ENCODE measurements around the gene PVR. TPM values are rescaled to one million over a fixed set of nuclear protein-coding genes. Genes with fewer than 3 reads are reported as not detected.
A peak's percentile ranks its signal among the peaks of the same experiment; 100 is the strongest.

The PVR gene
- total RNA-seq, 2 experiments from 2014 or later: 8.9 to 9.8 TPM

GRCh38 chr19:44640518-44640917 lies 3.2 kb upstream of the PVR start:
- no peak for DNase-seq
- CTCF ChIA-PET: interaction anchor here (0.8 kb wide), 1 partner anchor 14 kb away, joined by 3 read pairs; no protein-coding TSS in a partner anchor
- H3K27ac Mint-ChIP-seq: no peak overlapping the region
- no peaks in the 10 kb centered on the region for H3K9me3 Mint-ChIP-seq
- H3K27me3 Mint-ChIP-seq (ENCODE audit: low read depth): peaks cover 6% of the 10 kb centered on the region
- H3K4me3 Mint-ChIP-seq: no peak overlapping the region
- intact Hi-C loops (cut with micrococcal nuclease): no loop called here
- H3K36me3 Mint-ChIP-seq (ENCODE audit: low read depth): no peaks in the 10 kb centered on the region
- peaks cover 2% of the 10 kb centered on the region for H3K4me1 Mint-ChIP-seq (ENCODE audit: low read depth)

GRCh38 chr19:44641501-44642265 lies 2.0 kb upstream of the PVR start:
- Mint-ChIP-seq H3K27ac (no peak overlapping the region), H3K4me3 (no peak overlapping the region), H3K4me1 (ENCODE audit: low read depth) (peaks cover 2% of the 10 kb centered on the region), H3K36me3 (ENCODE audit: low read depth) (no peaks in the 10 kb centered on the region), H3K27me3 (ENCODE audit: low read depth) (peaks cover 3% of the 10 kb centered on the region), H3K9me3 (no peaks in the 10 kb centered on the region)
- intact Hi-C loops (cut with micrococcal nuclease): no loop called here
- no peak for DNase-seq
- CTCF ChIA-PET: interaction anchor here (0.6 kb wide), 1 partner anchor 163 kb away, joined by 3 read pairs; no protein-coding TSS in a partner anchor

GRCh38 chr19:44642377-44642776 lies 1.3 kb upstream of the PVR start:
- peaks cover under 1% of the 10 kb centered on the region for H3K36me3 Mint-ChIP-seq (ENCODE audit: low read depth)
- no peak overlapping the region for H3K4me3 Mint-ChIP-seq
- H3K4me1 Mint-ChIP-seq (ENCODE audit: low read depth): peaks cover 2% of the 10 kb centered on the region
- H3K27me3 Mint-ChIP-seq (ENCODE audit: low read depth): peaks cover 3% of the 10 kb centered on the region
- intact Hi-C loops (cut with micrococcal nuclease): no loop called here
- no peak overlapping the region for H3K27ac Mint-ChIP-seq
- H3K9me3 Mint-ChIP-seq: no peaks in the 10 kb centered on the region
- CTCF ChIA-PET: interaction anchor here (2.0 kb wide), 1 partner anchor 71 kb away, joined by 8 read pairs; no protein-coding TSS in a partner anchor
- no peak for DNase-seq

- H3K9me3 Mint-ChIP-seq: no peaks in the 10 kb centered on the region
- CTCF ChIA-PET: interaction anchor here (2.0 kb wide), 1 partner anchor 73 kb away, joined by 8 read pairs; no protein-coding TSS in a partner anchor
- peak; percentile 23 for DNase-seq
- H3K4me3 Mint-ChIP-seq: peak overlapping the region; percentile 82
- H3K4me1 Mint-ChIP-seq (ENCODE audit: low read depth): peaks cover 2% of the 10 kb centered on the region
- H3K27me3 Mint-ChIP-seq (ENCODE audit: low read depth): peaks cover 3% of the 10 kb centered on the region
- intact Hi-C loops (cut with micrococcal nuclease): no loop called here
- peaks cover 1% of the 10 kb centered on the region for H3K36me3 Mint-ChIP-seq (ENCODE audit: low read depth)
- H3K27ac Mint-ChIP-seq: peak overlapping the region; percentile 71
Measured at GRCh38 chr19:44644402-44645016, 799 bp downstream of the PVR start.

- H3K4me3 Mint-ChIP-seq: no peak overlapping the region
- peaks cover 5% of the 10 kb centered on the region for H3K36me3 Mint-ChIP-seq (ENCODE audit: low read depth)
- H3K27me3 Mint-ChIP-seq (ENCODE audit: low read depth): peaks cover 3% of the 10 kb centered on the region
- H3K9me3 Mint-ChIP-seq: no peaks in the 10 kb centered on the region
- H3K27ac Mint-ChIP-seq: no peak overlapping the region
- H3K4me1 Mint-ChIP-seq (ENCODE audit: low read depth): peaks cover 2% of the 10 kb centered on the region
- intact Hi-C loops (cut with micrococcal nuclease): no loop called here
- CTCF ChIA-PET: interaction anchor here (0.5 to 0.7 kb wide), 3 partner anchors 69 to 1605 kb away, joined by 3 to 4 read pairs (median 3); no protein-coding TSS in a partner anchor
- DNase-seq: no peak
Measured at GRCh38 chr19:44645407-44646048, 1.8 kb downstream of the PVR start.

GRCh38 chr19:44646049-44646416 lies 2.3 kb downstream of the PVR start:
- Mint-ChIP-seq H3K27me3 (ENCODE audit: low read depth) (peaks cover 3% of the 10 kb centered on the region), H3K27ac (no peak overlapping the region), H3K4me3 (no peak overlapping the region), H3K9me3 (no peaks in the 10 kb centered on the region), H3K4me1 (ENCODE audit: low read depth) (peaks cover 2% of the 10 kb centered on the region), H3K36me3 (ENCODE audit: low read depth) (peaks cover 5% of the 10 kb centered on the region)
- no peak for DNase-seq
- CTCF ChIA-PET: interaction anchor here (0.5 to 0.6 kb wide), 2 partner anchors 70 to 1605 kb away, joined by 3 to 4 read pairs; no protein-coding TSS in a partner anchor
- intact Hi-C loops (cut with micrococcal nuclease): no loop called here

GRCh38 chr19:44647144-44647543 lies 3.4 kb downstream of the PVR start:
- peaks cover 2% of the 10 kb centered on the region for H3K4me1 Mint-ChIP-seq (ENCODE audit: low read depth)
- CTCF ChIA-PET: no interaction called here
- no peak for DNase-seq
- peaks cover 3% of the 10 kb centered on the region for H3K27me3 Mint-ChIP-seq (ENCODE audit: low read depth)
- intact Hi-C loops (cut with micrococcal nuclease): no loop called here
- peaks cover 7% of the 10 kb centered on the region for H3K36me3 Mint-ChIP-seq (ENCODE audit: low read depth)
- H3K27ac Mint-ChIP-seq: no peak overlapping the region
- no peaks in the 10 kb centered on the region for H3K9me3 Mint-ChIP-seq
- no peak overlapping the region for H3K4me3 Mint-ChIP-seq

GRCh38 chr19:44648631-44649251 lies 5.0 kb downstream of the PVR start:
- Mint-ChIP-seq H3K4me1 (ENCODE audit: low read depth) (no peaks in the 10 kb centered on the region), H3K9me3 (no peaks in the 10 kb centered on the region), H3K4me3 (no peak overlapping the region), H3K36me3 (ENCODE audit: low read depth) (peaks cover 7% of the 10 kb centered on the region), H3K27ac (no peak overlapping the region), H3K27me3 (ENCODE audit: low read depth) (peaks cover 3% of the 10 kb centered on the region)
- intact Hi-C loops (cut with micrococcal nuclease): no loop called here
- no peak for DNase-seq
- CTCF ChIA-PET: interaction anchor here (0.6 to 1.8 kb wide), 5 partner anchors 8 to 915 kb away, joined by 3 to 6 read pairs (median 4); no protein-coding TSS in a partner anchor

GRCh38 chr19:44649578-44650145 lies 6.0 kb downstream of the PVR start:
- Mint-ChIP-seq H3K27me3 (ENCODE audit: low read depth) (no peaks in the 10 kb centered on the region), H3K4me1 (ENCODE audit: low read depth) (peaks cover 4% of the 10 kb centered on the region), H3K36me3 (ENCODE audit: low read depth) (peaks cover 10% of the 10 kb centered on the region), H3K4me3 (no peak overlapping the region), H3K27ac (no peak overlapping the region), H3K9me3 (no peaks in the 10 kb centered on the region)
- intact Hi-C loops (cut with micrococcal nuclease): loop anchor here (10.0 kb wide), 1 partner anchor 195 kb away; the partner anchor contains the start of gene NECTIN2
- no peak for DNase-seq
- CTCF ChIA-PET: interaction anchor here (1.8 kb wide), 1 partner anchor 8 kb away, joined by 6 read pairs; no protein-coding TSS in a partner anchor

- H3K4me1 Mint-ChIP-seq (ENCODE audit: low read depth): peaks cover 7% of the 10 kb centered on the region
- CTCF ChIA-PET: interaction anchor here (0.8 to 2.5 kb wide), 6 partner anchors 117 to 1157 kb away, joined by 3 to 14 read pairs (median 4); no protein-coding TSS in a partner anchor
- intact Hi-C loops (cut with micrococcal nuclease): loop anchor here (10.0 kb wide), 1 partner anchor 191 kb away; the partner anchor contains the start of gene NECTIN2
- peaks cover 10% of the 10 kb centered on the region for H3K36me3 Mint-ChIP-seq (ENCODE audit: low read depth)
- DNase-seq: no peak
- H3K27me3 Mint-ChIP-seq (ENCODE audit: low read depth): peaks cover 2% of the 10 kb centered on the region
- H3K9me3 Mint-ChIP-seq: no peaks in the 10 kb centered on the region
- no peak overlapping the region for H3K27ac Mint-ChIP-seq
- H3K4me3 Mint-ChIP-seq: no peak overlapping the region
Measured at GRCh38 chr19:44653343-44653742, 9.6 kb downstream of the PVR start.

- Mint-ChIP-seq H3K4me3 (no peak overlapping the region), H3K4me1 (ENCODE audit: low read depth) (peaks cover 7% of the 10 kb centered on the region), H3K36me3 (ENCODE audit: low read depth) (peaks cover 12% of the 10 kb centered on the region), H3K27me3 (ENCODE audit: low read depth) (peaks cover 2% of the 10 kb centered on the region), H3K27ac (no peak overlapping the region), H3K9me3 (no peaks in the 10 kb centered on the region)
- intact Hi-C loops (cut with micrococcal nuclease): loop anchor here (1.0 to 10.0 kb wide), 4 partner anchors 38 to 191 kb away; partner anchors contain the start of gene NECTIN2
- CTCF ChIA-PET: interaction anchor here (0.6 to 4.9 kb wide), 22 partner anchors 10 to 1158 kb away, joined by 3 to 33 read pairs (median 3); no protein-coding TSS in a partner anchor
- peak; percentile 91 for DNase-seq
Measured at GRCh38 chr19:44653977-44654774, 10.5 kb downstream of the PVR start.

All from activated naive CD4-positive, alpha-beta T cell treated with anti-CD3 and anti-CD28 coated beads for 36 hours (primary cell).